Bronchial epithelial cell (primary cell): ENCODE data around the gene IL7R. TPM values are rescaled to one million over a fixed set of nuclear protein-coding genes. Genes with fewer than 3 reads are reported as not detected.

Experiments used
- DNase-seq: peaks from one replicate; pipeline ENCODE4 v3.0.0-alpha.2; 2010; ENCODE audit warnings: low read depth
- FAIRE-seq: peaks from 2 replicates; lab custom pipeline; 2011; peaks lifted over from hg19 to GRCh38; lab: Jason Lieb, UNC
- H3K27me3 ChIP-seq: 2 replicates; pipeline ENCODE4 v1.5.1; 2011; ENCODE audit warnings: low read length; ENCODE audit not compliant: control insufficient read depth, insufficient read depth
- H3K36me3 ChIP-seq: 2 replicates; pipeline ENCODE4 v1.5.1; 2011; ENCODE audit warnings: low read length; ENCODE audit not compliant: control insufficient read depth, insufficient read depth
- H3K4me3 ChIP-seq: 2 replicates; pipeline ENCODE4 v1.5.1; 2011; ENCODE audit warnings: mild to moderate bottlenecking, low read depth, low read length, control low read depth
- CTCF ChIP-seq: IDR thresholded peaks from 2 replicates; pipeline ENCODE4 v1.5.1; 2011; ENCODE audit warnings: mild to moderate bottlenecking, moderate library complexity, low read length, control low read depth, inconsistent platforms; ENCODE audit not compliant: insufficient read depth, severe bottlenecking
- total RNA-seq: library from RNA; depleted of rRNA; stranded (reverse); fragments of >200 nt; gene quantifications from 2 replicates; pipeline ENCODE4 v1.2.1, GENCODE V29; 2014

IL7R gene
- 0.26 TPM in 1 of 2 replicates, not detected in the other for total RNA-seq

- H3K4me3 ChIP-seq = no peak within 1 kb of the TSS
These were observed at the start of gene IL7R for GRCh38 chr5:35856765-35857351. Gene IL7R, plus strand, starts transcription at chr5:35856891. Its CDS starts 87 bp downstream, at chr5:35856978.

GRCh38 chr5:35810601-35811000, 46.1 kb upstream of the IL7R start:
- no peak for TF ChIP-seq CTCF
- Histone ChIP-seq H3K4me3 (no peak overlapping the region), H3K36me3 (no peaks in the 10 kb centered on the region), H3K27me3 (no peaks in the 10 kb centered on the region)
- DNase-seq = no peak
- FAIRE-seq = no peak

More at GRCh38 chr5:35856765-35857351, at the start of gene IL7R:
- no peak for FAIRE-seq
- TF ChIP-seq CTCF = no peak
- Histone ChIP-seq H3K36me3 (no peaks in the 10 kb centered on the region), H3K27me3 (no peaks in the 10 kb centered on the region)
- peak; percentile 56 for DNase-seq

GRCh38 chr5:35811108-35811741, 45.5 kb upstream of the IL7R start:
- FAIRE-seq = no peak
- TF ChIP-seq CTCF = no peak
- Histone ChIP-seq H3K27me3 (no peaks in the 10 kb centered on the region), H3K36me3 (no peaks in the 10 kb centered on the region), H3K4me3 (no peak overlapping the region)
- DNase-seq = no peak

- no peaks in the 10 kb centered on the region for H3K36me3 ChIP-seq
- DNase-seq = no peak
- TF ChIP-seq CTCF = no peak
- H3K27me3 ChIP-seq = no peaks in the 10 kb centered on the region
- no peak overlapping the region for H3K4me3 ChIP-seq
- no peak for FAIRE-seq
These were observed 43.2 kb upstream of the IL7R start for GRCh38 chr5:35813521-35813920.

- Histone ChIP-seq H3K27me3 (no peaks in the 10 kb centered on the region), H3K4me3 (no peak overlapping the region), H3K36me3 (no peaks in the 10 kb centered on the region)
- DNase-seq (peak; percentile 43), FAIRE-seq (no peak)
- TF ChIP-seq CTCF = peak; percentile 62
These were observed 41.4 kb upstream of the IL7R start for GRCh38 chr5:35815089-35815936.
